Keratinocyte (primary cell): Measurements from ENCODE around the gene WNT3. TPM values are rescaled to one million over a fixed set of nuclear protein-coding genes. Genes with fewer than 3 reads are reported as not detected.
A peak's percentile ranks its signal among the peaks of the same experiment; 100 is the strongest.

Source experiments
- DNase-seq: peaks from one replicate; pipeline ENCODE4 v3.0.0-alpha.2; 2011; ENCODE audit warnings: low read depth, missing footprints, low spot score
- FAIRE-seq: peaks from 2 replicates; lab custom pipeline; 2011; peaks lifted over from hg19 to GRCh38; lab: Jason Lieb, UNC
- H2AFZ ChIP-seq: 2 replicates; pipeline ENCODE4 v1.6.0; 2012; ENCODE audit warnings: low read length, control low read depth, inconsistent platforms; ENCODE audit not compliant: control insufficient read depth
- H3K27ac ChIP-seq: 2 replicates; pipeline ENCODE4 v1.5.1; 2011; ENCODE audit warnings: low read length; ENCODE audit not compliant: control insufficient read depth, insufficient read depth
- H3K27me3 ChIP-seq: 3 replicates; pipeline ENCODE4 v1.6.0; 2011; ENCODE audit warnings: low read length; ENCODE audit not compliant: control insufficient read depth, insufficient read depth; ENCODE audit errors: extremely low read depth
- H3K36me3 ChIP-seq, 2 experiments: 2 replicates in 1 of 2; 3 replicates in 1 of 2; pipeline ENCODE4 v1.5.1; 2011; ENCODE audit warnings: low read length in 2 of 2, mild to moderate bottlenecking in 1 of 2; ENCODE audit not compliant: control insufficient read depth in 2 of 2, insufficient read depth in 2 of 2; ENCODE audit errors: extremely low read depth in 1 of 2
- H3K4me1 ChIP-seq: 3 replicates; pipeline ENCODE4 v1.5.1; 2011; ENCODE audit warnings: low read length; ENCODE audit not compliant: control insufficient read depth, insufficient read depth; ENCODE audit errors: extremely low read depth
- H3K4me2 ChIP-seq: 3 replicates; pipeline ENCODE4 v1.6.0; 2011; ENCODE audit warnings: low read depth, low read length; ENCODE audit not compliant: control insufficient read depth, insufficient read depth; ENCODE audit errors: extremely low read depth
- H3K4me3 ChIP-seq, 3 experiments: fragments of 200-600 bp in 1 of 3; sonication (generic) in 1 of 3; 2 replicates in 2 of 3; 3 replicates in 1 of 3; pipeline ENCODE4 v1.5.1; 2011 to 2016; ENCODE audit warnings: low read length in 3 of 3, mild to moderate bottlenecking in 3 of 3, control low read depth in 2 of 3, inconsistent platforms in 1 of 3, low read depth in 1 of 3, mixed read lengths in 1 of 3, mixed run types in 1 of 3, moderate library complexity in 1 of 3; ENCODE audit not compliant: control insufficient read depth in 2 of 3, insufficient read depth in 2 of 3; ENCODE audit errors: extremely low read depth in 1 of 3
- H3K79me2 ChIP-seq: 2 replicates; pipeline ENCODE4 v1.6.0; 2012; ENCODE audit warnings: low read length; ENCODE audit not compliant: control insufficient read depth, insufficient read depth
- H3K9ac ChIP-seq: 3 replicates; pipeline ENCODE4 v1.6.0; 2011; ENCODE audit warnings: low read length; ENCODE audit not compliant: control insufficient read depth, insufficient read depth; ENCODE audit errors: extremely low read depth
- H3K9me1 ChIP-seq: 3 replicates; pipeline ENCODE4 v1.6.0; 2011; ENCODE audit warnings: low read length; ENCODE audit not compliant: control insufficient read depth, insufficient read depth; ENCODE audit errors: extremely low read depth
- H3K9me3 ChIP-seq: 2 replicates; pipeline ENCODE4 v1.5.1; 2012; ENCODE audit warnings: low read depth, low read length; ENCODE audit not compliant: control insufficient read depth
- H4K20me1 ChIP-seq: 3 replicates; pipeline ENCODE4 v1.6.0; 2011; ENCODE audit warnings: low read length; ENCODE audit not compliant: control insufficient read depth, insufficient read depth; ENCODE audit errors: extremely low read depth
- CTCF ChIP-seq, 3 experiments: IDR thresholded peaks in 1 of 3; conservative IDR thresholded peaks in 1 of 3; optimal IDR thresholded peaks in 1 of 3; 2 replicates in 2 of 3; 3 replicates in 1 of 3; pipeline versions ENCODE3 to v1.5.1; 2011; ENCODE audit warnings: low read length in 3 of 3, mild to moderate bottlenecking in 3 of 3, moderate library complexity in 2 of 3, control low read depth in 1 of 3, inconsistent platforms in 1 of 3; ENCODE audit not compliant: insufficient read depth in 2 of 3; ENCODE audit errors: extremely low read depth in 1 of 3
- EZH2 ChIP-seq: IDR thresholded peaks from one replicate; pipeline ENCODE4 v1.6.1; 2012; ENCODE audit warnings: inconsistent platforms, mild to moderate bottlenecking, low read length, moderate library complexity
- dilution Hi-C: fragments of 300-500 bp; cut with MboI; formaldehyde crosslinking; loops from one replicate; pipeline ENCODE4 v1.7.0; 2020; ENCODE audit warnings: low sequenced_read_pairs; ENCODE audit not compliant: extremely low pct_ligation_motif_present
- polyA plus RNA-seq, 5 experiments: library from polyadenylated mRNA; depleted of rRNA in 3 of 5; stranded (reverse) in 3 of 5; stranded (forward) in 1 of 5; unstranded in 1 of 5; fragments of >200 nt; gene quantifications; 1 replicate in 1 of 5; 2 replicates in 3 of 5; 3 replicates in 1 of 5; pipeline versions ENCODE4 v1.2.1 to v1.2.3, GENCODE V29; 2011 to 2012; ENCODE audit warnings: missing spikeins in 2 of 5, low read depth in 1 of 5, low replicate concordance in 1 of 5

WNT3 gene
- polyA plus RNA-seq, 1 donor (not counting 4 experiments of a cell fraction or from before 2014, with no cell fraction given): 1.9 TPM

- Histone ChIP-seq H3K9me3 (no peaks in the 10 kb centered on the region), H4K20me1 (no peaks in the 10 kb centered on the region), H3K9me1 (peaks cover 3% of the 10 kb centered on the region), H3K27me3 (no peaks in the 10 kb centered on the region), H3K4me2 (peak overlapping the region; percentile 63), H3K27ac (peak overlapping the region; percentile 30), H2AFZ (no peak overlapping the region), H3K4me1 (peaks cover 55% of the 10 kb centered on the region), H3K4me3 (no peak overlapping the region), H3K9ac (no peak overlapping the region), H3K79me2 (no peaks in the 10 kb centered on the region), H3K36me3 (peaks cover 0 to 7% of the 10 kb centered on the region in 2 experiments)
- no peak for TF ChIP-seq EZH2
- TF ChIP-seq CTCF (optimal IDR thresholded peaks at IDR 0.05 in 1 of 3, IDR thresholded peaks at IDR 0.05 in 1 of 3, conservative IDR thresholded peaks at IDR 0.05 in 1 of 3; ENCODE audit: extremely low read depth in 1 of 3, insufficient read depth in 2 of 3, low read length in 3 of 3): no peak
- dilution Hi-C loops: no loop called here
- no peak for FAIRE-seq
- DNase-seq: no peak
Measured at GRCh38 chr17:46733837-46734475, 84.5 kb downstream of the WNT3 start.

- Histone ChIP-seq H2AFZ (no peak overlapping the region), H3K9ac (no peak overlapping the region), H3K36me3 (peaks cover 0 to 7% of the 10 kb centered on the region in 2 experiments), H3K4me3 (no peak overlapping the region), H3K9me1 (peaks cover 3% of the 10 kb centered on the region), H3K4me2 (no peak overlapping the region), H3K27me3 (no peaks in the 10 kb centered on the region), H3K27ac (no peak overlapping the region), H4K20me1 (no peaks in the 10 kb centered on the region), H3K9me3 (no peaks in the 10 kb centered on the region), H3K4me1 (peaks cover 64% of the 10 kb centered on the region), H3K79me2 (no peaks in the 10 kb centered on the region)
- DNase-seq (no peak), FAIRE-seq (no peak)
- dilution Hi-C loops: no loop called here
- no peak for TF ChIP-seq EZH2
Measured at GRCh38 chr17:46732754-46733398, 85.6 kb downstream of the WNT3 start.
